ENCODE measurements around the gene SEMA4D.
"Not testable (repeated sequence)": the region's sequence is repeated elsewhere in the genome, so short reads cannot be mapped to it uniquely, and the experiment has no call there.

The SEMA4D gene

GRCh38 chr9:89477384-89477783 is 20.5 kb downstream of the SEMA4D start:
- peak overlapping the region; percentile 82 for H3K4me3 Mint-ChIP-seq
- peaks cover 59% of the 10 kb centered on the region for H3K36me3 Mint-ChIP-seq (ENCODE audit: low read depth)
- H3K4me1 Mint-ChIP-seq (ENCODE audit: low read depth) = peaks cover 78% of the 10 kb centered on the region
- H3K9me3 Mint-ChIP-seq = peaks cover 8% of the 10 kb centered on the region
- H3K27me3 Mint-ChIP-seq (ENCODE audit: low read depth) = no peaks in the 10 kb centered on the region
- H3K27ac Mint-ChIP-seq = peak overlapping the region; percentile 95

GRCh38 chr9:89476546-89476945 is 21.4 kb downstream of the SEMA4D start:
- Mint-ChIP-seq H3K4me1 (ENCODE audit: low read depth) (peaks cover 76% of the 10 kb centered on the region), H3K9me3 (peaks cover 8% of the 10 kb centered on the region), H3K36me3 (ENCODE audit: low read depth) (peaks cover 62% of the 10 kb centered on the region), H3K4me3 (peak overlapping the region; percentile 82), H3K27me3 (ENCODE audit: low read depth) (no peaks in the 10 kb centered on the region), H3K27ac (peak overlapping the region; percentile 95)

GRCh38 chr9:89475891-89476440 is 21.9 kb downstream of the SEMA4D start:
- peak overlapping the region; percentile 95 for H3K27ac Mint-ChIP-seq
- peaks cover 8% of the 10 kb centered on the region for H3K9me3 Mint-ChIP-seq
- peaks cover 64% of the 10 kb centered on the region for H3K36me3 Mint-ChIP-seq (ENCODE audit: low read depth)
- H3K27me3 Mint-ChIP-seq (ENCODE audit: low read depth) = no peaks in the 10 kb centered on the region
- peak overlapping the region; percentile 11 for H3K4me3 Mint-ChIP-seq
- H3K4me1 Mint-ChIP-seq (ENCODE audit: low read depth) = peaks cover 75% of the 10 kb centered on the region

GRCh38 chr9:89474939-89475338 is 23.0 kb downstream of the SEMA4D start:
- Mint-ChIP-seq H3K36me3 (ENCODE audit: low read depth) (peaks cover 70% of the 10 kb centered on the region), H3K4me3 (no peak overlapping the region), H3K27ac (no peak overlapping the region)

GRCh38 chr9:89473762-89474469 is 24.0 kb downstream of the SEMA4D start:
- H3K27me3 Mint-ChIP-seq (ENCODE audit: low read depth) = no peaks in the 10 kb centered on the region
- H3K9me3 Mint-ChIP-seq = peaks cover under 1% of the 10 kb centered on the region
- H3K4me1 Mint-ChIP-seq (ENCODE audit: low read depth) = peaks cover 83% of the 10 kb centered on the region
- peak overlapping the region; percentile 52 for H3K27ac Mint-ChIP-seq
- no peak overlapping the region for H3K4me3 Mint-ChIP-seq
- peaks cover 69% of the 10 kb centered on the region for H3K36me3 Mint-ChIP-seq (ENCODE audit: low read depth)

More at GRCh38 chr9:89474939-89475338, 23.0 kb downstream of the SEMA4D start:
- Mint-ChIP-seq H3K27me3 (ENCODE audit: low read depth) (no peaks in the 10 kb centered on the region), H3K9me3 (peaks cover 8% of the 10 kb centered on the region), H3K4me1 (ENCODE audit: low read depth) (peaks cover 83% of the 10 kb centered on the region)

- H3K27ac Mint-ChIP-seq = peak overlapping the region; percentile 75
- H3K36me3 Mint-ChIP-seq (ENCODE audit: low read depth) = peaks cover 60% of the 10 kb centered on the region
- not testable (repeated sequence) for H3K9me3 Mint-ChIP-seq; H3K27me3 Mint-ChIP-seq (ENCODE audit: low read depth)
- peaks cover 81% of the 10 kb centered on the region for H3K4me1 Mint-ChIP-seq (ENCODE audit: low read depth)
- peak overlapping the region; percentile 65 for H3K4me3 Mint-ChIP-seq
Observed at GRCh38 chr9:89471796-89472320, 26.1 kb downstream of the SEMA4D start.

GRCh38 chr9:89471390-89471789 is 26.5 kb downstream of the SEMA4D start:
- H3K27me3 Mint-ChIP-seq (ENCODE audit: low read depth) = no peaks in the 10 kb centered on the region
- peak overlapping the region; percentile 36 for H3K27ac Mint-ChIP-seq
- peaks cover 64% of the 10 kb centered on the region for H3K36me3 Mint-ChIP-seq (ENCODE audit: low read depth)
- H3K4me3 Mint-ChIP-seq = peak overlapping the region; percentile 62
- H3K4me1 Mint-ChIP-seq (ENCODE audit: low read depth) = peaks cover 81% of the 10 kb centered on the region
- H3K9me3 Mint-ChIP-seq = no peaks in the 10 kb centered on the region

GRCh38 chr9:89470224-89470839 is 27.6 kb downstream of the SEMA4D start:
- Mint-ChIP-seq H3K9me3 (no peaks in the 10 kb centered on the region), H3K27me3 (ENCODE audit: low read depth) (no peaks in the 10 kb centered on the region), H3K4me3 (peak overlapping the region; percentile 75), H3K27ac (peak overlapping the region; percentile 90), H3K4me1 (ENCODE audit: low read depth) (peaks cover 81% of the 10 kb centered on the region), H3K36me3 (ENCODE audit: low read depth) (peaks cover 65% of the 10 kb centered on the region)

GRCh38 chr9:89469003-89469402 is 28.9 kb downstream of the SEMA4D start:
- Mint-ChIP-seq H3K36me3 (ENCODE audit: low read depth) (peaks cover 71% of the 10 kb centered on the region), H3K27ac (peak overlapping the region; percentile 90), H3K4me1 (ENCODE audit: low read depth) (peaks cover 88% of the 10 kb centered on the region), H3K4me3 (peak overlapping the region; percentile 66), H3K9me3 (no peaks in the 10 kb centered on the region), H3K27me3 (ENCODE audit: low read depth) (no peaks in the 10 kb centered on the region)

GRCh38 chr9:89468281-89468960 is 29.5 kb downstream of the SEMA4D start:
- Mint-ChIP-seq H3K4me1 (ENCODE audit: low read depth) (peaks cover 88% of the 10 kb centered on the region), H3K27ac (peak overlapping the region; percentile 90), H3K27me3 (ENCODE audit: low read depth) (no peaks in the 10 kb centered on the region), H3K36me3 (ENCODE audit: low read depth) (peaks cover 70% of the 10 kb centered on the region), H3K4me3 (peak overlapping the region; percentile 66), H3K9me3 (no peaks in the 10 kb centered on the region)

GRCh38 chr9:89467278-89467625 is 30.7 kb downstream of the SEMA4D start:
- Mint-ChIP-seq H3K27me3 (ENCODE audit: low read depth) (no peaks in the 10 kb centered on the region), H3K36me3 (ENCODE audit: low read depth) (peaks cover 74% of the 10 kb centered on the region), H3K4me3 (peak overlapping the region; percentile 71), H3K27ac (peak overlapping the region; percentile 96), H3K9me3 (no peaks in the 10 kb centered on the region), H3K4me1 (ENCODE audit: low read depth) (peaks cover 92% of the 10 kb centered on the region)

GRCh38 chr9:89466451-89467277 is 31.2 kb downstream of the SEMA4D start:
- H3K27me3 Mint-ChIP-seq (ENCODE audit: low read depth) = no peaks in the 10 kb centered on the region
- H3K27ac Mint-ChIP-seq = peak overlapping the region; percentile 96
- peaks cover 93% of the 10 kb centered on the region for H3K4me1 Mint-ChIP-seq (ENCODE audit: low read depth)
- no peaks in the 10 kb centered on the region for H3K9me3 Mint-ChIP-seq
- H3K36me3 Mint-ChIP-seq (ENCODE audit: low read depth) = peaks cover 74% of the 10 kb centered on the region
- peak overlapping the region; percentile 71 for H3K4me3 Mint-ChIP-seq

- H3K9me3 Mint-ChIP-seq = no peaks in the 10 kb centered on the region
- peaks cover 93% of the 10 kb centered on the region for H3K4me1 Mint-ChIP-seq (ENCODE audit: low read depth)
- H3K27ac Mint-ChIP-seq = peak overlapping the region; percentile 96
- peaks cover 76% of the 10 kb centered on the region for H3K36me3 Mint-ChIP-seq (ENCODE audit: low read depth)
- H3K4me3 Mint-ChIP-seq = peak overlapping the region; percentile 43
- no peaks in the 10 kb centered on the region for H3K27me3 Mint-ChIP-seq (ENCODE audit: low read depth)
Observed at GRCh38 chr9:89465726-89466308, 32.1 kb downstream of the SEMA4D start.

All from T-helper 1 cell treated with Interleukin-12 subunit alpha and Interleukin-12 subunit beta and Interleukin-4 antibody, amounts not matched to agents 30 μg/mL and 1 μg/mL, for 36 hours (primary cell).